H9 (cell line): ENCODE data around the gene SLC7A14. TPM values are rescaled to one million over a fixed set of nuclear protein-coding genes. Genes with fewer than 3 reads are reported as not detected.

Experiments used
- DNase-seq: peaks from one replicate; pipeline ENCODE4 v3.0.0-alpha.2; 2017
- H2AFZ ChIP-seq: one replicate; pipeline ENCODE4 v1.6.1; 2013; ENCODE audit warnings: mild to moderate bottlenecking, low read length, control low read depth, moderate library complexity
- H2AK5ac ChIP-seq: 2 replicates; pipeline ENCODE4 v1.6.1; 2013; ENCODE audit warnings: low read length, control low read depth, mixed read lengths; ENCODE audit not compliant: insufficient read length
- H2BK120ac ChIP-seq: one replicate; pipeline ENCODE4 v1.6.1; 2013; ENCODE audit warnings: low read depth, mild to moderate bottlenecking, low read length, control low read depth, inconsistent platforms; ENCODE audit not compliant: poor library complexity, severe bottlenecking
- H2BK12ac ChIP-seq: 2 replicates; pipeline ENCODE4 v1.6.1; 2013; ENCODE audit warnings: low read length, control low read depth, mixed read lengths, low read depth; ENCODE audit not compliant: insufficient read length
- H2BK15ac ChIP-seq: 2 replicates; pipeline ENCODE4 v1.6.1; 2013; ENCODE audit warnings: low read depth, low read length, control low read depth
- H2BK20ac ChIP-seq: one replicate; pipeline ENCODE4 v1.6.1; 2013; ENCODE audit warnings: low read depth, mild to moderate bottlenecking, low read length, control low read depth, inconsistent platforms; ENCODE audit not compliant: poor library complexity, severe bottlenecking
- H2BK5ac ChIP-seq: 2 replicates; pipeline ENCODE4 v1.6.1; 2013; ENCODE audit warnings: low read length, control low read depth, mixed read lengths; ENCODE audit not compliant: insufficient read length
- H3K14ac ChIP-seq: 2 replicates; pipeline ENCODE4 v1.6.1; 2013; ENCODE audit warnings: low read length, control low read depth; ENCODE audit not compliant: insufficient read depth
- H3K18ac ChIP-seq: 2 replicates; pipeline ENCODE4 v1.6.1; 2013; ENCODE audit warnings: low read depth, mild to moderate bottlenecking, mixed read lengths, low read length, control low read depth; ENCODE audit not compliant: insufficient read length
- H3K23ac ChIP-seq: 2 replicates; pipeline ENCODE4 v1.6.1; 2013; ENCODE audit warnings: low read length, control low read depth, mixed read lengths, low read depth; ENCODE audit not compliant: insufficient read length
- H3K23me2 ChIP-seq: 2 replicates; pipeline ENCODE4 v1.6.1; 2013; ENCODE audit warnings: low read depth, mild to moderate bottlenecking, mixed read lengths, low read length, control low read depth; ENCODE audit not compliant: insufficient read length, poor library complexity, severe bottlenecking
- H3K27ac ChIP-seq: 2 replicates; pipeline ENCODE4 v1.5.1; 2013; ENCODE audit warnings: low read length, control low read depth, mixed read lengths, low read depth; ENCODE audit not compliant: insufficient read length
- H3K27me3 ChIP-seq: 2 replicates; pipeline ENCODE4 v1.6.1; 2013; ENCODE audit warnings: low read length, control low read depth, inconsistent platforms; ENCODE audit not compliant: insufficient read depth
- H3K4ac ChIP-seq: 2 replicates; pipeline ENCODE4 v1.6.1; 2013; ENCODE audit warnings: low read depth, mild to moderate bottlenecking, control low read depth, inconsistent platforms, low read length, moderate library complexity
- H3K4me1 ChIP-seq: 2 replicates; pipeline ENCODE4 v1.6.1; 2013; ENCODE audit warnings: low read length, control low read depth, inconsistent platforms; ENCODE audit not compliant: insufficient read depth
- H3K4me2 ChIP-seq: 2 replicates; pipeline ENCODE4 v1.6.1; 2013; ENCODE audit warnings: low read length, control low read depth, mixed read lengths; ENCODE audit not compliant: insufficient read length, insufficient read depth
- H3K56ac ChIP-seq: 2 replicates; pipeline ENCODE4 v1.6.1; 2013; ENCODE audit warnings: low read depth, mild to moderate bottlenecking, mixed read lengths, low read length, control low read depth; ENCODE audit not compliant: insufficient read length
- H3K79me1 ChIP-seq: 2 replicates; pipeline ENCODE4 v1.6.1; 2013; ENCODE audit warnings: low read depth, mild to moderate bottlenecking, moderate library complexity, low read length, control low read depth, inconsistent platforms; ENCODE audit not compliant: insufficient read depth, poor library complexity, severe bottlenecking
- H3K79me2 ChIP-seq: 2 replicates; pipeline ENCODE4 v1.6.1; 2013; ENCODE audit warnings: low read length, control low read depth, inconsistent platforms; ENCODE audit not compliant: insufficient read depth
- H3K9ac ChIP-seq: 2 replicates; pipeline ENCODE4 v1.6.1; 2013; ENCODE audit warnings: low read length, control low read depth, mixed read lengths; ENCODE audit not compliant: insufficient read length; ENCODE audit errors: extremely low read depth
- H3K9me3 ChIP-seq: one replicate; pipeline ENCODE4 v1.6.1; 2013; ENCODE audit warnings: low read depth, low read length, inconsistent platforms; ENCODE audit not compliant: control insufficient read depth
- H3T11ph ChIP-seq: one replicate; pipeline ENCODE4 v1.6.1; 2013; ENCODE audit warnings: mild to moderate bottlenecking, low read length, control low read depth, inconsistent platforms
- H4K20me1 ChIP-seq: one replicate; pipeline ENCODE4 v1.6.1; 2013; ENCODE audit not compliant: control insufficient read depth, insufficient read length, insufficient read depth
- H4K5ac ChIP-seq: 2 replicates; pipeline ENCODE4 v1.6.1; 2013; ENCODE audit warnings: low read depth, mild to moderate bottlenecking, mixed read lengths, low read length, control low read depth; ENCODE audit not compliant: insufficient read length
- H4K8ac ChIP-seq: replicated peaks from 2 replicates; pipeline ENCODE4 v1.6.1; 2013; ENCODE audit warnings: low read length, control low read depth, mixed read lengths, low read depth; ENCODE audit not compliant: insufficient read length
- H4K91ac ChIP-seq: 2 replicates; pipeline ENCODE4 v1.6.1; 2013; ENCODE audit warnings: low read depth, mild to moderate bottlenecking, moderate library complexity, mixed read lengths, low read length, control low read depth; ENCODE audit not compliant: insufficient read length
- H3K27ac Mint-ChIP-seq, 3 experiments: 2 replicates in 2 of 3; 3 replicates in 1 of 3; pipeline ENCODE4 v1.8.0; 2020 to 2021; ENCODE audit warnings: mixed read lengths in 3 of 3, mild to moderate bottlenecking in 1 of 3, moderate library complexity in 1 of 3
- H3K27me3 Mint-ChIP-seq: 2 replicates; pipeline ENCODE4 v1.8.0; 2021; ENCODE audit warnings: low read depth, mild to moderate bottlenecking, moderate library complexity, mixed read lengths
- H3K36me3 Mint-ChIP-seq, 3 experiments: 2 replicates in 2 of 3; 3 replicates in 1 of 3; pipeline ENCODE4 v1.8.0; 2020 to 2021; ENCODE audit warnings: low read depth in 3 of 3, mixed read lengths in 3 of 3; ENCODE audit not compliant: insufficient read depth in 1 of 3
- H3K4me1 Mint-ChIP-seq, 2 experiments: 2 replicates each; pipeline ENCODE4 v1.8.0; 2020; ENCODE audit warnings: mixed read lengths in 2 of 2
- H3K4me3 Mint-ChIP-seq, 2 experiments: 2 replicates in 1 of 2; 3 replicates in 1 of 2; pipeline ENCODE4 v1.8.0; 2020 to 2021; ENCODE audit warnings: mild to moderate bottlenecking in 2 of 2, mixed read lengths in 2 of 2, moderate library complexity in 1 of 2
- H3K9me3 Mint-ChIP-seq, 2 experiments: 2 replicates in 1 of 2; 3 replicates in 1 of 2; pipeline ENCODE4 v1.8.0; 2020; ENCODE audit warnings: mild to moderate bottlenecking in 2 of 2, mixed read lengths in 2 of 2, moderate library complexity in 1 of 2
- WGBS: extraction: QIAGEN DNeasy Blood & Tissue Kit; methylation state at CpG from one replicate; pipeline ENCODE4 v1.1.7; 2013; ENCODE audit warnings: missing lambda C conversion rate, low lambda C conversion rate, mixed read lengths; ENCODE audit not compliant: insufficient read length; ENCODE audit errors: extremely low coverage; 5-methylcytosine and 5-hydroxymethylcytosine counted together
- total RNA-seq: library from RNA; stranded (reverse); gene quantifications from 2 replicates; pipeline ENCODE4 v1.2.1, GENCODE V29; 2021
- TF ChIP-seq, protein P1 (sequence below): fragments of 200-600 bp; sonication (generic); conservative IDR thresholded peaks from 3 replicates; pipeline ENCODE4 v1.8.0; 2021; ENCODE audit warnings: antibody characterized with exemption, mild to moderate bottlenecking

The SLC7A14 gene
- total RNA-seq, 1 experiment from 2014 or later, result 0.42 TPM

DNA sequence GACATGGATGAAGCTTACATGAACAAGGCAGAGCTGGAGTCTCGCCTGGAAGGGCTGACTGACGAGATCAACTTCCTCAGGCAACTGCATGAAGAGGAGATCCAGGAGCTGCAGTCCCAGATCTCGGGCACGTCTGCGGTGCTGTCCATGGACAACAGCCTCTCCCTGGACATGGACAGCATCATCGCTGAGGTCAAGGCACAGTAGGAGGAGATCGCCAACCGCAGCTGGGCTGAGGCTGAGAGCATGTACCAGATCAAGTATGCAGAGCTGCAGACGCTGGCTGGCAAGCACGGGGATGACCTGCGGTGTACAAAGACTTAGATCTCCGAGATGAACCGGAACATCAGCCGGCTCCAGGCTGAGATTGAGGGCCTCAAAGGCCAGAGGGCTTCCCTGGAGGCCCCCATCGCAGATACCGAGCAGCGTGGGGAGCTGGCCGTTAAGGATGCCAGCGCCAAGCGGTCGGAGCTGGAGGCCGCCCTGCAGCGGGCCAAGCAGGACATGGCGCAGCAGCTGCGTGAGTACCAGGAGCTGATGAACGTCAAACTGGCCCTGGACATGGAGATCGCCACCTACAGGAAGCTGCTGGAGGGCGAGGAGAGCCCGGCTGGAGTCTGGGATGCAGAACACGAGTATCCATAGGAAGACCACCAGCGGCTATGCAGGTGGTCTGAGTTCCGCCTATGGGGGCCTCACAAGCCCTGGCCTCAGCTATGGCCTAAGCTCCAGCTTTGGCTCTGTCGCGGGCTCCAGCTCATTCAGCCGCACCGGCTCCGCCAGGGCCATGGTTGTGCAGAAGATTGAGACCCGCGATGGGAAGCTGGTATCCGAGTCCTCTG is 89.6 kb downstream of the SLC7A14 start:
- no peaks in the 10 kb centered on the region for H3K27me3 Mint-ChIP-seq
- peak; percentile 68 for DNase-seq
- H3K56ac ChIP-seq, result no peak overlapping the region
- no peaks in the 10 kb centered on the region for H3K27me3 ChIP-seq
- no peaks in the 10 kb centered on the region for H3K79me2 ChIP-seq
- no peak overlapping the region for H3K4me3 Mint-ChIP-seq
- TF ChIP-seq, protein P1, sequence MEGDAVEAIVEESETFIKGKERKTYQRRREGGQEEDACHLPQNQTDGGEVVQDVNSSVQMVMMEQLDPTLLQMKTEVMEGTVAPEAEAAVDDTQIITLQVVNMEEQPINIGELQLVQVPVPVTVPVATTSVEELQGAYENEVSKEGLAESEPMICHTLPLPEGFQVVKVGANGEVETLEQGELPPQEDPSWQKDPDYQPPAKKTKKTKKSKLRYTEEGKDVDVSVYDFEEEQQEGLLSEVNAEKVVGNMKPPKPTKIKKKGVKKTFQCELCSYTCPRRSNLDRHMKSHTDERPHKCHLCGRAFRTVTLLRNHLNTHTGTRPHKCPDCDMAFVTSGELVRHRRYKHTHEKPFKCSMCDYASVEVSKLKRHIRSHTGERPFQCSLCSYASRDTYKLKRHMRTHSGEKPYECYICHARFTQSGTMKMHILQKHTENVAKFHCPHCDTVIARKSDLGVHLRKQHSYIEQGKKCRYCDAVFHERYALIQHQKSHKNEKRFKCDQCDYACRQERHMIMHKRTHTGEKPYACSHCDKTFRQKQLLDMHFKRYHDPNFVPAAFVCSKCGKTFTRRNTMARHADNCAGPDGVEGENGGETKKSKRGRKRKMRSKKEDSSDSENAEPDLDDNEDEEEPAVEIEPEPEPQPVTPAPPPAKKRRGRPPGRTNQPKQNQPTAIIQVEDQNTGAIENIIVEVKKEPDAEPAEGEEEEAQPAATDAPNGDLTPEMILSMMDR, result peak; percentile 65
- H3K36me3 Mint-ChIP-seq, result no peaks in the 10 kb centered on the region
- no CpG with 5 or more reads among the region's 40 CpGs for WGBS
- no peak overlapping the region for H3K14ac ChIP-seq
- no peak overlapping the region for H3K4ac ChIP-seq
- no peak overlapping the region for H3K23ac ChIP-seq
- no peak overlapping the region for H4K8ac ChIP-seq
- H3K9ac ChIP-seq, result no peak overlapping the region
- no peak overlapping the region for H2BK15ac ChIP-seq
- H2AFZ ChIP-seq, result no peak overlapping the region
- H3K4me1 Mint-ChIP-seq, result peaks cover 3 to 7% of the 10 kb centered on the region in 2 experiments; a peak in 3 of 4 replicates
- no peaks in the 10 kb centered on the region for H3K23me2 ChIP-seq
- no peak overlapping the region for H3T11ph ChIP-seq
- H3K4me2 ChIP-seq, result no peak overlapping the region
- no peaks in the 10 kb centered on the region for H3K9me3 ChIP-seq
- H2BK20ac ChIP-seq, result no peak overlapping the region
- no peaks in the 10 kb centered on the region for H3K79me1 ChIP-seq
- H2AK5ac ChIP-seq, result no peak overlapping the region
- no peak overlapping the region for H3K18ac ChIP-seq
- H4K91ac ChIP-seq, result no peak overlapping the region
- no peaks in the 10 kb centered on the region for H4K20me1 ChIP-seq
- no peak overlapping the region for H2BK12ac ChIP-seq
- no peaks in the 10 kb centered on the region; the same call in 1 of the 2 replicates for H3K4me1 ChIP-seq
- H2BK5ac ChIP-seq, result no peak overlapping the region
- peak overlapping the region in 1 of 3 experiments; percentile 14; a peak in 1 of 7 replicates for H3K27ac Mint-ChIP-seq
- no peaks in the 10 kb centered on the region for H3K9me3 Mint-ChIP-seq
- H4K5ac ChIP-seq, result no peak overlapping the region
- no peak overlapping the region for H3K27ac ChIP-seq
- no peak overlapping the region for H2BK120ac ChIP-seq
